ENCODE data around the gene ASAH2.
"Not testable (repeated sequence)": the region's sequence is repeated elsewhere in the genome, so short reads cannot be mapped to it uniquely, and the experiment has no call there.

The ASAH2 gene

DNA sequence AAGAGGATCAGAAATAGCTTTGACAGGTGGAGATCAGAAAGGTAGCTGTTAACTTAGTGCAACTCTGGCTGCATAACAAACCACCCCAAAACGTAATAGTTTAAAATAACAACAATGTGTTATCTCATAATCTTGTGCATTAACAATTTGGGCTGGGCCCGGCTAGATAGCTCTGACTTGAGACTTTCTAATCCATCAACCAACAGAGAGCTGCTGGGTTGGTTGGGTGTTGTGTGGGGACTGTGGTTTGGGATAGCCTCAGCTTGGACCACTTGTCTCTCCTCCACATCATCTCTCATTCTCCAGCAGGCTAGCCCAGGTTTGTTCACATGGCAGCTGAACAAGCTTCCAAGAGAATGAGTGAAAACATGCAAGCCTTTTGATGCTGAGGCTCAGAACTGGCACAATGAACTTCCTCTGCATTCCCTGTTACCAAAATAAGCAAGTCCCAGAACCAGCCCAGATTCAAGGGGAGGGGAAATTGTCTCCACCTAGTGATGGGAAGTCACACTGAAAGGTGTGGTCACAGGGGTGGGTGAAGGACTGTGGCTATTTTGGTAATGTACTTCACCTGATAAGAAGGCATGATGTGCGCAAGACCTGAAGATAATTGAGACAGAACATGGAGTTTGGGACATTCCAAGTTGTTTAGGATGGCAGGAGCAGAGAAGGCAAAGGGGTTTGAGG, 20.4 kb upstream of the ASAH2 start:
- no peak for TF ChIP-seq POLR2AphosphoS5 (IDR thresholded peaks at IDR 0.05; ENCODE audit: borderline replicate concordance, low read depth, low read length)
- no peak for TF ChIP-seq EZH2 (IDR thresholded peaks at IDR 0.05)
- no peak for TF ChIP-seq FOXP2 (optimal IDR thresholded peaks at IDR 0.05; ENCODE audit: control extremely low read depth, extremely low read length, insufficient read depth)
- DNase-seq (ENCODE audit: low read depth, low spot score) = no peak
- H3K27ac ChIP-seq = no peak overlapping the region
- no peak overlapping the region for H3K4me3 ChIP-seq
- H3K9me3 ChIP-seq (ENCODE audit: low read depth, low read length) = no peaks in the 10 kb centered on the region
- H3K36me3 ChIP-seq (ENCODE audit: insufficient read depth, low read length) = no peaks in the 10 kb centered on the region
- no peak overlapping the region for H3K9ac ChIP-seq (ENCODE audit: insufficient read length)

GRCh38 chr10:50267877-50268276, 16.6 kb upstream of the ASAH2 start:
- not testable (repeated sequence) for H3K9ac ChIP-seq (ENCODE audit: insufficient read length); H3K27ac ChIP-seq

GRCh38 chr10:50262625-50263024, 11.3 kb upstream of the ASAH2 start:
- H3K27ac ChIP-seq; H3K9me3 ChIP-seq (ENCODE audit: low read depth, low read length); H3K9ac ChIP-seq (ENCODE audit: insufficient read length); H3K4me3 ChIP-seq; H3K36me3 ChIP-seq (ENCODE audit: insufficient read depth, low read length); DNase-seq (ENCODE audit: low read depth, low spot score): not testable (repeated sequence)

More at GRCh38 chr10:50267877-50268276, 16.6 kb upstream of the ASAH2 start:
- not testable (repeated sequence) for H3K4me3 ChIP-seq; H3K9me3 ChIP-seq (ENCODE audit: low read depth, low read length); DNase-seq (ENCODE audit: low read depth, low spot score); H3K36me3 ChIP-seq (ENCODE audit: insufficient read depth, low read length)

DNA sequence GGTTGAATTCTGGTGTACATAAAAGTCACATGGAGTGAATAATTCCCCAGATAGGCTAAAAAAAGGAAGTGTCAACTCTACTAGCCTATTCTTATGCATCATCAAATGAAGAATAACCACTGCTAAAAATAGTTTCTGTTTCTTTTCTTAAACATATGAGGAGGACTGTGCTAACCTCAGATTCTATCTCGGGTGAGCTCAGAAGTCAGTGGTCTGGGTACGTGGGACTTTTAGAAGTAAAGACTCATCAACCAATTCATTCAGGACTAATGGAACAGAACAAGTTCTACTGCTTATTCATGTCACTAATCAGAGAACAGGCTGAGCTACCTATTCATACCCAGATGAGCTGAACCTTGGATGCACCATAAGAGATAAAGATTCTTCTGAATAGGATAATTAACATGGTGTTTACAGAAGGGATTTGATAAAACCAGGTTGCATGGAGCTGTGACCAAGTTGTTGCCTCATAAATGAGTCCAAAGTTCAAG, 9.5 kb upstream of the ASAH2 start:
- Histone ChIP-seq H3K4me3 (no peak overlapping the region), H3K36me3 (ENCODE audit: insufficient read depth, low read length) (no peaks in the 10 kb centered on the region), H3K9me3 (ENCODE audit: low read depth, low read length) (no peaks in the 10 kb centered on the region), H3K27ac (no peak overlapping the region), H3K9ac (ENCODE audit: insufficient read length) (no peak overlapping the region)
- TF ChIP-seq EZH2 (IDR thresholded peaks at IDR 0.05) = no peak
- no peak for TF ChIP-seq FOXP2 (optimal IDR thresholded peaks at IDR 0.05; ENCODE audit: control extremely low read depth, extremely low read length, insufficient read depth)
- no peak for TF ChIP-seq POLR2AphosphoS5 (IDR thresholded peaks at IDR 0.05; ENCODE audit: borderline replicate concordance, low read depth, low read length)
- no peak for DNase-seq (ENCODE audit: low read depth, low spot score)

DNA sequence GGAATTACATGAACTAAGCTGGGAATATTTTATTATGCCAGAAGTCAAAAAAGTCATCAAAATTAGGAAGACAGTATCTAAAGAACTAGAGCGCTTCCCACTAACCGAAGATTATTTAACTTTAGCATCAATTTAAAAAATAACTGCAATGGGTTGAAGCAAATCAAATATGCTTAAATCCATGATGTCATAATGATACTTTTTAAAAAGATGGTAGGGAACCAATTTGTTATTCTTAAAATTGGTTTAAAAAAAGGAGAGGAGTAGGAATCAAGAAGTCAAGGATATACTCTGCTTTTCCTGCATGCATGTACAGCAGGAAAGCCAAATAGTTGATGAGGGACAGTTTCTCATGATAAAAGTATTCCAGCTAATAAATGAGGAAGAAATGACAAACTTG, 3.2 kb upstream of the ASAH2 start:
- TF ChIP-seq FOXP2 (optimal IDR thresholded peaks at IDR 0.05; ENCODE audit: control extremely low read depth, extremely low read length, insufficient read depth) (no peak), EZH2 (IDR thresholded peaks at IDR 0.05) (no peak), POLR2AphosphoS5 (IDR thresholded peaks at IDR 0.05; ENCODE audit: borderline replicate concordance, low read depth, low read length) (no peak)
- Histone ChIP-seq H3K4me3 (no peak overlapping the region), H3K27ac (no peak overlapping the region), H3K9me3 (ENCODE audit: low read depth, low read length) (no peaks in the 10 kb centered on the region), H3K9ac (ENCODE audit: insufficient read length) (no peak overlapping the region), H3K36me3 (ENCODE audit: insufficient read depth, low read length) (no peaks in the 10 kb centered on the region)
- no peak for DNase-seq (ENCODE audit: low read depth, low spot score)

GRCh38 chr10:50250096-50250854, 1.0 kb downstream of the ASAH2 start:
- Histone ChIP-seq H3K9ac (ENCODE audit: insufficient read length) (no peak overlapping the region), H3K9me3 (ENCODE audit: low read depth, low read length) (no peaks in the 10 kb centered on the region), H3K27ac (no peak overlapping the region), H3K36me3 (ENCODE audit: insufficient read depth, low read length) (no peaks in the 10 kb centered on the region), H3K4me3 (no peak overlapping the region)
- TF ChIP-seq EZH2 (IDR thresholded peaks at IDR 0.05) (no peak), POLR2AphosphoS5 (IDR thresholded peaks at IDR 0.05; ENCODE audit: borderline replicate concordance, low read depth, low read length) (no peak), FOXP2 (optimal IDR thresholded peaks at IDR 0.05; ENCODE audit: control extremely low read depth, extremely low read length, insufficient read depth) (no peak)
- DNase-seq (ENCODE audit: low read depth, low spot score) = no peak

DNA sequence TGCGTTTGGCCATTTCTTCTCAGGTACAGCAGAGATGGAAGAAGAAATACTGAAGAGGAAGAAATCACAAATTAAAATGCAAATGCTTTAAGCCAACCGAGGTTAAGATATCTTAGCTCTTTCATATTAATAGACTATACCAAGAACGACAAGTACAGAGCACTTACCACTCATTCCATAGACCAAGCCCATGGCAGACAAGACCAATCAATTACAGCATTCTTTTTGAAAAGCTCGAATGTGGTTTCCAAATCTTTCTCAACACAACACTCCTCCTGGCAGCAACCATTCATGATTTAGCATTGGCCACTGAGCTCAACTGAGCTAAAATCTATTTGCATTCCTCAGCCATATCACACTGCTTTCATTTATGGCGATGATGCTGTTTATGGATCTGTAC, 2.7 kb downstream of the ASAH2 start:
- H3K9me3 ChIP-seq (ENCODE audit: low read depth, low read length) = no peaks in the 10 kb centered on the region
- no peak overlapping the region for H3K9ac ChIP-seq (ENCODE audit: insufficient read length)
- H3K36me3 ChIP-seq (ENCODE audit: insufficient read depth, low read length) = no peaks in the 10 kb centered on the region
- TF ChIP-seq FOXP2 (optimal IDR thresholded peaks at IDR 0.05; ENCODE audit: control extremely low read depth, extremely low read length, insufficient read depth) (no peak), POLR2AphosphoS5 (IDR thresholded peaks at IDR 0.05; ENCODE audit: borderline replicate concordance, low read depth, low read length) (no peak), EZH2 (IDR thresholded peaks at IDR 0.05) (no peak)
- H3K4me3 ChIP-seq = no peak overlapping the region
- no peak for DNase-seq (ENCODE audit: low read depth, low spot score)
- H3K27ac ChIP-seq = no peak overlapping the region

GRCh38 chr10:50248062-50248461, 3.3 kb downstream of the ASAH2 start:
- Histone ChIP-seq H3K4me3 (no peak overlapping the region), H3K9ac (ENCODE audit: insufficient read length) (no peak overlapping the region), H3K27ac (no peak overlapping the region), H3K9me3 (ENCODE audit: low read depth, low read length) (no peaks in the 10 kb centered on the region), H3K36me3 (ENCODE audit: insufficient read depth, low read length) (no peaks in the 10 kb centered on the region)
- no peak for DNase-seq (ENCODE audit: low read depth, low spot score)
- no peak for TF ChIP-seq EZH2 (IDR thresholded peaks at IDR 0.05)

GRCh38 chr10:50244201-50244600, 7.1 kb downstream of the ASAH2 start:
- TF ChIP-seq EZH2 (IDR thresholded peaks at IDR 0.05) (no peak), FOXP2 (optimal IDR thresholded peaks at IDR 0.05; ENCODE audit: control extremely low read depth, extremely low read length, insufficient read depth) (no peak), POLR2AphosphoS5 (IDR thresholded peaks at IDR 0.05; ENCODE audit: borderline replicate concordance, low read depth, low read length) (no peak)
- no peak for DNase-seq (ENCODE audit: low read depth, low spot score)
- H3K4me3 ChIP-seq = no peak overlapping the region
- H3K27ac ChIP-seq = no peak overlapping the region
- H3K36me3 ChIP-seq (ENCODE audit: insufficient read depth, low read length) = no peaks in the 10 kb centered on the region
- H3K9ac ChIP-seq (ENCODE audit: insufficient read length) = no peak overlapping the region
- no peaks in the 10 kb centered on the region for H3K9me3 ChIP-seq (ENCODE audit: low read depth, low read length)

Data from SK-N-MC (cell line).